ENCODE data around the gene RSRC1. TPM values are rescaled to one million over a fixed set of nuclear protein-coding genes. Genes with fewer than 3 reads are reported as not detected.
A peak's percentile ranks its signal among the peaks of the same experiment; 100 is the strongest.
"Not testable (repeated sequence)": the region's sequence is repeated elsewhere in the genome, so short reads cannot be mapped to it uniquely, and the experiment has no call there.

The RSRC1 gene
- total RNA-seq, 1 experiment from 2014 or later, result 39.9 TPM

GRCh38 chr3:158104431-158104921 lies 5.4 kb upstream of the RSRC1 start:
- peak overlapping the region; percentile 82 for H3K4me3 ChIP-seq

GRCh38 chr3:158105119-158105709 lies 4.7 kb upstream of the RSRC1 start:
- Histone ChIP-seq H3K4me3 (peak overlapping the region; percentile 82), H3K27ac (peak overlapping the region; percentile 39), H3K27me3 (replicated peaks) (no peaks in the 10 kb centered on the region), H3K4me1 (replicated peaks) (peaks cover 14% of the 10 kb centered on the region), H3K36me3 (peaks cover 22% of the 10 kb centered on the region), H3K9me3 (replicated peaks) (0 out of 2 replicates have a peak, but pooled peaks cover 3% of the 10 kb centered on the region)
- peak in 1 of 2 experiments; percentile 50 for DNase-seq (ENCODE audit: low read depth in 1 of 2, low spot score in 2 of 2)

More at GRCh38 chr3:158104431-158104921, 5.4 kb upstream of the RSRC1 start:
- H3K9me3 ChIP-seq (replicated peaks), result 0 out of 2 replicates have a peak, but pooled peaks cover 3% of the 10 kb centered on the region
- peaks cover 24% of the 10 kb centered on the region for H3K36me3 ChIP-seq
- no peak overlapping the region for H3K27ac ChIP-seq
- no peaks in the 10 kb centered on the region for H3K27me3 ChIP-seq (replicated peaks)
- DNase-seq (ENCODE audit: low read depth in 1 of 2, low spot score in 2 of 2), result no peak
- peaks cover 15% of the 10 kb centered on the region for H3K4me1 ChIP-seq (replicated peaks)

- H3K9me3 ChIP-seq (replicated peaks), result 0 out of 2 replicates have a peak, but pooled peaks cover 3% of the 10 kb centered on the region
- DNase-seq (ENCODE audit: low read depth in 1 of 2, low spot score in 2 of 2), result peak; percentile 60 to 78
- peaks cover 16% of the 10 kb centered on the region for H3K4me1 ChIP-seq (replicated peaks)
- peaks cover 18% of the 10 kb centered on the region for H3K36me3 ChIP-seq
- peak overlapping the region; percentile 82 for H3K4me3 ChIP-seq
- H3K27me3 ChIP-seq (replicated peaks), result no peaks in the 10 kb centered on the region
- peak overlapping the region; percentile 39 for H3K27ac ChIP-seq
Measured at GRCh38 chr3:158105710-158106253, 4.1 kb upstream of the RSRC1 start.

GRCh38 chr3:158106766-158107471 lies 3.0 kb upstream of the RSRC1 start:
- no peak overlapping the region for H3K27ac ChIP-seq
- H3K9me3 ChIP-seq (replicated peaks), result 0 out of 2 replicates have a peak, but pooled peaks cover 3% of the 10 kb centered on the region
- H3K4me3 ChIP-seq, result peak overlapping the region; percentile 82
- DNase-seq (ENCODE audit: low read depth in 1 of 2, low spot score in 2 of 2), result no peak
- peaks cover 21% of the 10 kb centered on the region for H3K4me1 ChIP-seq (replicated peaks)
- H3K36me3 ChIP-seq, result peaks cover 12% of the 10 kb centered on the region
- no peaks in the 10 kb centered on the region for H3K27me3 ChIP-seq (replicated peaks)

- Histone ChIP-seq H3K36me3 (peaks cover 12% of the 10 kb centered on the region), H3K4me1 (replicated peaks) (peaks cover 21% of the 10 kb centered on the region), H3K9me3 (replicated peaks) (0 out of 2 replicates have a peak, but pooled peaks cover 3% of the 10 kb centered on the region), H3K4me3 (no peak overlapping the region), H3K27ac (no peak overlapping the region), H3K27me3 (replicated peaks) (no peaks in the 10 kb centered on the region)
- DNase-seq (ENCODE audit: low read depth in 1 of 2, low spot score in 2 of 2), result no peak
Measured at GRCh38 chr3:158107605-158108444, 2.1 kb upstream of the RSRC1 start.

GRCh38 chr3:158108445-158108985 lies 1.4 kb upstream of the RSRC1 start:
- Histone ChIP-seq H3K9me3 (replicated peaks) (0 out of 2 replicates have a peak, but pooled peaks cover 3% of the 10 kb centered on the region), H3K4me1 (replicated peaks) (peaks cover 21% of the 10 kb centered on the region), H3K36me3 (peaks cover 10% of the 10 kb centered on the region), H3K27ac (no peak overlapping the region), H3K27me3 (replicated peaks) (no peaks in the 10 kb centered on the region), H3K4me3 (no peak overlapping the region)
- DNase-seq (ENCODE audit: low read depth in 1 of 2, low spot score in 2 of 2), result no peak

GRCh38 chr3:158109295-158109803 lies 540 bp upstream of the RSRC1 start:
- Histone ChIP-seq H3K4me3 (peak overlapping the region; percentile 70), H3K9me3 (replicated peaks) (0 out of 2 replicates have a peak, but pooled peaks cover 3% of the 10 kb centered on the region)

GRCh38 chr3:158110658-158111018 lies 749 bp downstream of the RSRC1 start:
- no peak for DNase-seq (ENCODE audit: low read depth in 1 of 2, low spot score in 2 of 2)
- peak overlapping the region; percentile 70 for H3K4me3 ChIP-seq
- peaks cover 3% of the 10 kb centered on the region for H3K36me3 ChIP-seq
- peak overlapping the region; percentile 73 for H3K27ac ChIP-seq
- no peaks in the 10 kb centered on the region for H3K27me3 ChIP-seq (replicated peaks)
- H3K4me1 ChIP-seq (replicated peaks), result peaks cover 17% of the 10 kb centered on the region
- H3K9me3 ChIP-seq (replicated peaks), result 0 out of 2 replicates have a peak, but pooled peaks cover 2% of the 10 kb centered on the region

More at GRCh38 chr3:158109295-158109803, 540 bp upstream of the RSRC1 start:
- Histone ChIP-seq H3K36me3 (peaks cover 3% of the 10 kb centered on the region), H3K4me1 (replicated peaks) (peaks cover 21% of the 10 kb centered on the region), H3K27ac (peak overlapping the region; percentile 73), H3K27me3 (replicated peaks) (no peaks in the 10 kb centered on the region)
- DNase-seq (ENCODE audit: low read depth in 1 of 2, low spot score in 2 of 2), result no peak

GRCh38 chr3:158111861-158112260 lies 2.0 kb downstream of the RSRC1 start:
- no peak for DNase-seq (ENCODE audit: low read depth in 1 of 2, low spot score in 2 of 2)
- Histone ChIP-seq H3K27me3 (replicated peaks) (no peaks in the 10 kb centered on the region), H3K27ac (no peak overlapping the region), H3K9me3 (replicated peaks) (no peaks in the 10 kb centered on the region), H3K4me1 (replicated peaks) (peaks cover 15% of the 10 kb centered on the region), H3K4me3 (no peak overlapping the region), H3K36me3 (peaks cover 3% of the 10 kb centered on the region)

- not testable (repeated sequence) for H3K36me3 ChIP-seq; H3K27ac ChIP-seq; H3K27me3 ChIP-seq (replicated peaks); H3K4me3 ChIP-seq; H3K9me3 ChIP-seq (replicated peaks); DNase-seq (ENCODE audit: low read depth in 1 of 2, low spot score in 2 of 2)
- H3K4me1 ChIP-seq (replicated peaks), result peaks cover 13% of the 10 kb centered on the region
Measured at GRCh38 chr3:158113595-158113994, 3.7 kb downstream of the RSRC1 start.

GRCh38 chr3:158120330-158120729 lies 10.4 kb downstream of the RSRC1 start:
- DNase-seq (ENCODE audit: low read depth in 1 of 2, low spot score in 2 of 2), result no peak
- Histone ChIP-seq H3K4me1 (replicated peaks) (no peaks in the 10 kb centered on the region), H3K4me3 (no peak overlapping the region), H3K36me3 (peaks cover 17% of the 10 kb centered on the region), H3K9me3 (replicated peaks) (no peaks in the 10 kb centered on the region), H3K27ac (no peak overlapping the region), H3K27me3 (replicated peaks) (no peaks in the 10 kb centered on the region)

- no peak for DNase-seq (ENCODE audit: low read depth in 1 of 2, low spot score in 2 of 2)
- H3K4me3 ChIP-seq, result no peak overlapping the region
- no peak overlapping the region for H3K27ac ChIP-seq
Measured at GRCh38 chr3:158121295-158121694, 11.4 kb downstream of the RSRC1 start.

GRCh38 chr3:158122721-158123120 lies 12.8 kb downstream of the RSRC1 start:
- DNase-seq (ENCODE audit: low read depth in 1 of 2, low spot score in 2 of 2); H3K27me3 ChIP-seq (replicated peaks); H3K9me3 ChIP-seq (replicated peaks); H3K4me1 ChIP-seq (replicated peaks); H3K4me3 ChIP-seq; H3K27ac ChIP-seq: not testable (repeated sequence)
- H3K36me3 ChIP-seq, result peaks cover 21% of the 10 kb centered on the region

More at GRCh38 chr3:158121295-158121694, 11.4 kb downstream of the RSRC1 start:
- H3K4me1 ChIP-seq (replicated peaks), result no peaks in the 10 kb centered on the region
- no peaks in the 10 kb centered on the region for H3K9me3 ChIP-seq (replicated peaks)
- no peaks in the 10 kb centered on the region for H3K27me3 ChIP-seq (replicated peaks)
- H3K36me3 ChIP-seq, result peaks cover 17% of the 10 kb centered on the region
